PC-3 (cell line): ENCODE results near the gene MRPL32. TPM values are rescaled to one million over a fixed set of nuclear protein-coding genes. Genes with fewer than 3 reads are reported as not detected.

Experiments used
- ATAC-seq: fragments of 200-7000 bp; cut with Tn5 transposase; 2 replicates; pipeline ENCODE4 v1.9.1; 2020; ENCODE audit warnings: mild to moderate bottlenecking, moderate library complexity
- BruUV-seq: library from RNA; stranded (reverse); fragments of 400-500 nt; replicated peaks from 2 replicates; lab custom pipeline; 2021; lab: Mats Ljungman, UMichigan
- CTCF ChIA-PET: fragments of 300-600 bp; sonication (Branson Sonifier 250); formaldehyde crosslinking; loops from one replicate; lab custom pipeline; 2022; ENCODE audit warnings: antibody characterized with exemption; lab: Charles Lee
- POLR2A ChIA-PET: fragments of 300-600 bp; sonication (Branson Sonifier 250); formaldehyde crosslinking; loops from one replicate; lab custom pipeline; 2022; ENCODE audit warnings: antibody characterized with exemption; ENCODE audit not compliant: unreplicated experiment; lab: Charles Lee
- DNase-seq: peaks from one replicate; pipeline ENCODE4 v3.0.0-alpha.2; 2015
- H2AFZ ChIP-seq: fragments of 300-600 bp; sonication (generic); 2 replicates; pipeline ENCODE4 v1.6.0; 2016; ENCODE audit warnings: antibody characterized with exemption, low read length
- H3F3A ChIP-seq: fragments of 300-600 bp; sonication (generic); one replicate; pipeline ENCODE4 v1.6.0; 2017; ENCODE audit warnings: antibody characterized with exemption, low read length, control low read depth, mild to moderate bottlenecking; ENCODE audit not compliant: unreplicated experiment
- H3K27ac ChIP-seq: fragments of 300-600 bp; sonication (generic); 2 replicates; pipeline ENCODE4 v1.5.1; 2016; ENCODE audit warnings: mild to moderate bottlenecking, low read length
- H3K27me3 ChIP-seq: fragments of 300-600 bp; sonication (generic); 2 replicates; pipeline ENCODE4 v1.6.1; 2016; ENCODE audit warnings: low read length, mixed read lengths
- H3K36me3 ChIP-seq: fragments of 300-600 bp; sonication (generic); 2 replicates; pipeline ENCODE4 v1.6.1; 2016; ENCODE audit warnings: low read depth, mixed run types, low read length, mixed read lengths
- H3K4me1 ChIP-seq: fragments of 300-600 bp; sonication (generic); 2 replicates; pipeline ENCODE4 v1.5.1; 2016; ENCODE audit warnings: low read length; ENCODE audit not compliant: insufficient read depth
- H3K4me2 ChIP-seq: fragments of 300-600 bp; sonication (generic); 2 replicates; pipeline ENCODE4 v1.6.0; 2016; ENCODE audit warnings: low read length
- H3K4me3 ChIP-seq: fragments of 300-600 bp; sonication (generic); 2 replicates; pipeline ENCODE4 v1.5.1; 2016; ENCODE audit warnings: mild to moderate bottlenecking, low read length, mixed read lengths
- H3K79me2 ChIP-seq: fragments of 300-600 bp; sonication (generic); 2 replicates; pipeline ENCODE4 v1.6.1; 2017; ENCODE audit warnings: low read length, mixed read lengths
- H3K9ac ChIP-seq: fragments of 300-600 bp; sonication (generic); 2 replicates; pipeline ENCODE4 v1.6.0; 2016; ENCODE audit warnings: mild to moderate bottlenecking, low read length
- H3K9me2 ChIP-seq: fragments of 300-600 bp; sonication (generic); replicated peaks from 2 replicates; pipeline ENCODE4 v1.6.1; 2016; ENCODE audit warnings: mixed run types, low read length, mixed read lengths
- H3K9me3 ChIP-seq: fragments of 300-600 bp; sonication (generic); 2 replicates; pipeline ENCODE4 v1.6.1; 2016; ENCODE audit warnings: low read length, mixed read lengths
- H4K20me1 ChIP-seq: fragments of 300-600 bp; sonication (generic); 2 replicates; pipeline ENCODE4 v1.6.1; 2016; ENCODE audit warnings: low read length, mixed read lengths
- CTCF ChIP-seq: fragments of 300-600 bp; sonication (generic); conservative IDR thresholded peaks from 2 replicates; pipeline ENCODE4 v1.5.1; 2017; ENCODE audit warnings: antibody characterized with exemption, low read depth, mild to moderate bottlenecking, low read length
- EZH2 ChIP-seq: fragments of 300-600 bp; sonication (generic); IDR thresholded peaks from one replicate; pipeline ENCODE4 v1.6.1; 2017; ENCODE audit warnings: antibody characterized with exemption, mild to moderate bottlenecking, low read length; ENCODE audit not compliant: unreplicated experiment
- EZH2phosphoT487 ChIP-seq: fragments of 300-600 bp; sonication (generic); IDR thresholded peaks from 2 replicates; pipeline ENCODE4 v1.6.1; 2018; ENCODE audit warnings: mild to moderate bottlenecking, antibody characterized with exemption, low read length, borderline replicate concordance
- intact Hi-C: fragments of 100-400 bp; cut with micrococcal nuclease; formaldehyde crosslinking; loops from 2 replicates; pipeline ENCODE4 v1.9.0; 2023
- total RNA-seq: library from RNA; depleted of rRNA; stranded (reverse); fragments of >200 nt; gene quantifications from 2 replicates; pipeline ENCODE4 v1.2.3, GENCODE V29; 2014

MRPL32 gene
- total RNA-seq, 1 experiment from 2014 or later, result 104 TPM

- Histone ChIP-seq H3K36me3 (no peaks in the 10 kb centered on the region), H4K20me1 (no peaks in the 10 kb centered on the region), H3K27ac (no peak overlapping the region), H3K4me2 (no peak overlapping the region), H3K27me3 (no peaks in the 10 kb centered on the region), H3K9me3 (no peaks in the 10 kb centered on the region), H3K4me3 (no peak overlapping the region), H3K9me2 (no peaks in the 10 kb centered on the region), H3F3A (no peaks in the 10 kb centered on the region), H2AFZ (no peak overlapping the region), H3K4me1 (peaks cover 5% of the 10 kb centered on the region; the same call in 1 of the 2 replicates), H3K9ac (no peak overlapping the region), H3K79me2 (no peaks in the 10 kb centered on the region)
- TF ChIP-seq CTCF, result peak; percentile 28; the same call in 1 of the 2 replicates
- TF ChIP-seq EZH2, result no peak
- intact Hi-C loops, result no loop called here
- ChIA-PET POLR2A (no interaction called here), CTCF (interaction anchor here (0.6 to 1.1 kb wide), 3 partner anchors 10 to 925 kb away, joined by 3 to 4 read pairs (median 3); no protein-coding TSS in a partner anchor)
- ATAC-seq (peak; percentile 94), DNase-seq (peak; percentile 62)
- BruUV-seq, result no TSS peak
These were observed 50.5 kb downstream of the MRPL32 start for GRCh38 chr7:42982604-42983115.

- Histone ChIP-seq H4K20me1 (no peaks in the 10 kb centered on the region), H3K27ac (no peak overlapping the region), H3K27me3 (no peaks in the 10 kb centered on the region), H3K9me2 (no peaks in the 10 kb centered on the region), H3F3A (no peaks in the 10 kb centered on the region), H3K9me3 (no peaks in the 10 kb centered on the region), H3K79me2 (no peaks in the 10 kb centered on the region), H2AFZ (no peak overlapping the region), H3K4me1 (peaks cover 5% of the 10 kb centered on the region; the same call in 1 of the 2 replicates), H3K9ac (no peak overlapping the region), H3K36me3 (no peaks in the 10 kb centered on the region), H3K4me3 (no peak overlapping the region), H3K4me2 (no peak overlapping the region)
- POLR2A ChIA-PET, result no interaction called here
- intact Hi-C loops, result no loop called here
- TF ChIP-seq EZH2phosphoT487, result no peak
- TF ChIP-seq EZH2, result no peak
- no peak for TF ChIP-seq CTCF
- no peak for ATAC-seq
- DNase-seq, result no peak
- no TSS peak for BruUV-seq
- CTCF ChIA-PET, result no interaction called here
These were observed 52.0 kb downstream of the MRPL32 start for GRCh38 chr7:42984137-42984536.

- Histone ChIP-seq H3K9ac (no peak overlapping the region), H3K9me3 (no peaks in the 10 kb centered on the region), H3K4me2 (no peak overlapping the region), H3K4me1 (peaks cover 5% of the 10 kb centered on the region; the same call in 1 of the 2 replicates), H3K36me3 (no peaks in the 10 kb centered on the region), H3K9me2 (no peaks in the 10 kb centered on the region), H4K20me1 (no peaks in the 10 kb centered on the region), H3K27me3 (no peaks in the 10 kb centered on the region), H3K27ac (no peak overlapping the region), H2AFZ (no peak overlapping the region), H3K79me2 (no peaks in the 10 kb centered on the region), H3F3A (no peaks in the 10 kb centered on the region), H3K4me3 (no peak overlapping the region)
- no peak for DNase-seq
- BruUV-seq, result no TSS peak
- TF ChIP-seq EZH2phosphoT487, result no peak
- TF ChIP-seq EZH2, result no peak
- no peak for TF ChIP-seq CTCF
- CTCF ChIA-PET, result no interaction called here
- POLR2A ChIA-PET, result no interaction called here
- intact Hi-C loops, result no loop called here
- ATAC-seq, result no peak
These were observed 54.0 kb downstream of the MRPL32 start for GRCh38 chr7:42986213-42986612.
